GM18520 (cell line): Measurements from ENCODE around the gene CMTM1.

Experiments used
- ATAC-seq: cut with Tn5 transposase; IDR thresholded peaks from one replicate; pipeline ENCODE4 v1.9.1; 2021; ENCODE audit not compliant: unreplicated experiment

The CMTM1 gene

DNA sequence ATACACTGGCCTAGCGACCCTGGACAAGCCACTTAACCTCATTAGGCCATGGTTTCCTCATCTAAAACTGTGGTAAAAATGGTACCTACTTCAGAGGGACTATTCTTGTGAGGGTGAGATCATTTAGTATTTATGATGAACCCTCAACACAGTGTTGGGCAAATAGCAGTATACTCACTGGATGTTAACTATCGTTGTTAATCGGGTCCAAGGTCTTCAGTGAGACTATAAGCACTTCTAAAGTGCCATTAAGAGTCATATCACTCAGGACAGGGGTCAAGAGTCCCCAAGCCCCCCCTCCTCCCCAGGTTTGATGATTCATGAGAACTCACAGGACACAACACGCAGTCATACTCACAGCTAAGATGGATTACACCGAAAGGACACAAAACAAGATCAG lies 27.3 kb upstream of the CMTM1 start:
- ATAC-seq = no peak

DNA sequence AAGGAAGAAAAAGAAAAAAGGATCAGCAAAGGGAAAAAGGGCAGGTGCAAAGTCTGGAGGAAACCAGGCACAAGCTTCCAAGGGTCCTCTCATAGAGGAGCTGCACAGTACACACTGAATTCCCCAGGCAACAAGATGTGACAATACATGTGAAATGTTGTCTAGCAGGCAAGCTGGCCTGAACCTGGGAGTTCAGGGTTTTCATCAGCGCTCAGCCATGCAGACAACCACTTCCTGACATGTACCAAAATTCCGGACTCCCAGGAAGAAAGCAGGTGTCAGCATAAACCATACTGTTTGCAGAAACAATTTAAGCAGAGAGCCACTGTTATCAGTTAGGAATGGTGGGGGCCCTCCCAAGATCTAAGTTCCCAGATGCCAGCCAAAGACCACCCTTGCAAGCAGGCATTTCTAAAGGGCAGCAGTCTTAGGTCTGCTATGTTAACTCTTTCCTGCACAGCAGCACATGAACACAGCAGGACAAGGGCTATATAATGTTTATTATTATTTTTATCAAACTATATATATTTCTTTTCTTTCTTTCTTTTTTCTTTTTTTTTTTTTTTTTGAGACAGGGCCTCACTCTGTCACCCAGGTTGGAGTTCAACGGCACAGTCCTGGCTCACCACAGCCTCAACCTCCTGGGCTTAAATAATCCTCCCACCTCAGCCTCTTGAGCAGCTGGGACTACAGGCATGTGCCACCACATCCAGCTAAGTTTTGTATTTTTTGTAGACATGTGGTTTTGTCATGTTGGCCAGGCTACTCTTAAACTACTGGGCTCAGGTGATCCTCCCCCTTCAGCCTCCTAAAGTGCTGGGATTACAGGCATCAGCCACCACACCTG lies 26.4 kb upstream of the CMTM1 start:
- ATAC-seq = no peak

DNA sequence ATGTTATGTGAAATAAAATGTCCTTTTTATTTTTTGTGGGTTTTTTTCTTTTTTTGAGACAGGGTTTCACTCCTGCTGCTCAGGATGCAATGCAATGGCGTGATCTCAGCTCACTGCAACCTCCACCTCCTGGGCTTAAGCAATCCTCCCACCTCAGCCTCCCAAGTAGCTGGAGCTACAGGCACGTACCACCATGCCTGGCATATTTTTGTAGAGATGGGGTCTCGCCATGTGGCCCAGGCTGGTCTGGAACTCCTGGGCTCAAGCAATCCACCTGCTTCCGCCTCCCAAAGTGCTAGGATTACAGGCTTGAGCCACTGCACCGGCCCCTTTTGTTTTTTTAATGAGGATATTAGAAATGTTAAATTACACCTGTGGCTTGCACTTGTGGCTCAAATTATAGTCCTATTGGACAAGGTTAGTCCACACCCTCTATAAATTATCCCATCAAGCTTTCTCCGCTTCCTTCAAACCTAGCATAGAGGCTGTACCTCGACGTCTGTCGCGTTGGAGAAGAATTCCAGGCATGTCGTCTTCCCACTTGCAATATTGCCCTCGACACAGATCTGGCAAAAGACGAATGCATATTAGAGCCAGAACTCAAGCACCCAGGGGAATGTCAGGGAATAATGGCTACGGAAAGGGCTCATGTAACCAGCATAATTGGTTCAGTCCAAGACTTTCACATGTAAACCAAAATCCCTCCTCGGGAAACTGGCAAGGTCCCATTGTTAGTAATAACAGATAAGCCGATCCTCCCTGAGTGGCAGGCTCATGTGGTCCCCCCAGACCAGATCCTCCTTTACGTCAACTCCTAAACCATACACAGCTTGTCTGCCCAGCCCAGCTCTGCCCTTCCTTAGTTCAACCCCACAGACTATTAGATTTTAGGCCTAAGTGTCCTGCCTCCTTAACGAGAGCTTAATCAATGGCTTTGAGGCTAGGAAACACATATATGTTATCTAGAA lies 24.6 kb upstream of the CMTM1 start:
- no peak for ATAC-seq

DNA sequence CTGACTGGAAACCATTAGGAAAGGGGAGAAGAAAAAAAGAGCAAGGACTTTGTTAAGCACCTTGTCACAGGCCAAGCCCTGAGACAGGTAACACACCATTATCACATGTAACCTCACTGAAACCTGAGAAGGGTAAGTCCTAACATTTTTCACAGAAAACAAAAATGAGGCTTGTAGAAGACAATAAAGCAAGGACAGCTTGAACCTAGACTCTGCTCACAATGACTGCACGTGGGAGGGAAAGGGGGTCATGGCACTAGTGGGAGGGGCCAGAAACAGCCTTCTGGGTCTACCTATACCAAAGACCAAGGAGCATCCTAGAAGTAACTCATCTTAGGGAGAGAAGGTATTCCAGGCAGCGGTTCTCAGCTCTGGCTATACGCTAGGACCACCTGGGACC lies 23.8 kb upstream of the CMTM1 start:
- no peak for ATAC-seq

DNA sequence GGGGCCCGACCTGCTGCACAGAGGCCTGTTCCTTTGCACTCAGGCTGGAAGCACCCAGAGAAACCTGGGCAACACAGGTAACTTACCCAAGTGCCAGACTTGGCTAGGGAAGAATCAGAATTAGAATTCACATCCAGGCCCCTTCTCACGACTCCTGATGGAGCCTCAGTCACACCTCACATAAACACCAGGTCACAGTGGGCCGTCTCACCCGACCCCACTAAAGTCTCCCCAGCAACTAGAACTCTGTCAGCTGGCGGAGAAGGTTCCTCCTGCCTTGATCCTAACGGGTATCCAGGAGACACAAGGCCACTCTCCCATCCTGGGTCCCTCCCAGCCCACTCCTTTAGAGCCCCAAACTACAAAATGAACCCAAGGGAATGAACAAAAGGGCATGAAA lies 22.7 kb upstream of the CMTM1 start:
- no peak for ATAC-seq

DNA sequence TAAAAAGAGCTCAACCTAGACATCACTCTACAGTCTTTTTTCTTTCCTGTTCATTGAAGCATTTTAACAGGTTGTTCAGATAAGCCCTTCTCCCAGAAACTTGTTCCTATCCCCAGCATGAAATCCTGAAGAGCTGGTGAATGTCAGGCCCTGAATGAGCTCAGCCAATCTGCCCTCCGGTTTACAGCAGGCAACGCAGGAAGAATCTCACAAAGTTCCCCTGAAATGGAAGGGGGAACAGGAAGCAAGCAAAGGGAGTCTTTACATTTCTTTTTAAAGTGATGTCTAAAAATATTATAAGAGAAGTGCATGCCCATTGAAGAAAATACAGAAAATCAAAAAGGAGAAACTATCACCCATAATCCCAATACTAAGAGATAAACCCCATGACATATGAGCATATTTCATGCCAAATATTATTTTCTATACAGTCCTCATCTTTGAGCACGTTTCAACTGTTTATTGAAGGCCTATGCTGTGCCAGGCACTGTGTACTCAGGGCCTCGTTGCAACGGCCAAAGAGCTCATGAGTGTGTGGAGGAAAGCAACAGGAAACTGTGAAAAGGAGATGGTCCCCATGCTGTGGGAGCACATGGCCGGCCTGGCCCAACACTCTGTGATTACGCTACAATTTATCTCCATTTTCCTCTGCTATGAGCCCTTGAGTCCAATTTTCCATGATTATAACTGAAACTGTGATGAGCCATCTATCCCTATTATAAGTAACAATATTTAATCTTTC lies 22.1 kb upstream of the CMTM1 start:
- ATAC-seq = no peak

DNA sequence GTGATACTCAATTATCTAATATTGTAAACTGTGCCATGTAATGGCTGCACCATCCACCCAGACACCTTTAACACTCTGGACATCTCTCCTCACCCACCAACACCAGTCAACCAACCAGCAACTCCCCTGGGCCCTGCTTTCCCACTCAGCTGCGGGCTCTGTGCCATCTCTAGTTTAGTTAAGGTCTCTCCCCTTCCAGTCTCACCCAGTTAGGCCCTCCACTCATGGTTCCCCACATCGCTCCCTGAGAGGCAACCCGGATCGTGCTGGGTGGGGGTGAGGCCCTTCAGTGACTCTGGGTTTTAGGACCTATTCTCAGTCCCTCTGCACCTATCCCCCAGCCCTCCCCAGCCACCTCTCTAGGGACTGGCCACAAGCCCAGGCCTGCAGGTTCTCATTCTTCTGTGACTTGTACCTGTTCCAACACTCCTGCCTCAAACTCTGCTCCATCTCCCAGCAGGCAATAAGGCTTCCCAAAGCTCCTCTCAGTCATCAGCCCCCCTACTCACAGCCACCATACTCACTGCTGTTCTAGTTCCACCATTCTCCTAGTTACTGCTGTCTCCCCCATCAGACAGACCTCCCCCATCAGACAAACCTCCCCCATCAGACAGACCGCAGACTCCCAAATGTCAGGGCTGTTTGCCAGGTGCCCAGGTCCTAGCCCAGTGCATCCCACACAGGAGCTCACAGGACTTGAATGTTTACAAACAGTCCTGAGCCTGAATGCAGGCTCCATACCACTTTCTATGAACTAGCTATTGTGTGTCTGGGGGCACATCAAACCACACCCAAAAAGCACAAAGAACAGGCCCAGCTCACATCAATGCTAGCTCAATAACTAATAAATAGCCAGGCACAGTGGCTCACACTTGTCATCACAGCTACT lies 18.9 kb upstream of the CMTM1 start:
- ATAC-seq = no peak

DNA sequence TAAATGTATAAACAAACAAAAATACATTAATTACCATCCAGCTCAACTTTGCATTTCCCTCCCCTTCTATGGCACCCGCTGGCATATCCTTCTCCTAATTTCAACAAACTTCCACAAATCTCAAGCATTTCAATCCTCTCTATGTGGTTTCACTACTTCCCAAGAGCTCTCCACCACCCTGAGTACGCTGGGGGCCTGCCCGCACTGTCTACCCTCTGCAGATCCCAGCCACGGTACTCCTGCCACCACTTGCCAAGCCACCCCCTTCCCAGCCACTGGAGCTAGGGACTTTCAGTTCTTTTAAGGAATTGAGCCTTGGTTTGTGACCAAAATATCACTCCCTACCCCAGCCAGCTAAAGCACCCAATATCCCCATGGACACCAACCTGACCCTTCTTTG lies 18.2 kb upstream of the CMTM1 start:
- ATAC-seq = no peak

DNA sequence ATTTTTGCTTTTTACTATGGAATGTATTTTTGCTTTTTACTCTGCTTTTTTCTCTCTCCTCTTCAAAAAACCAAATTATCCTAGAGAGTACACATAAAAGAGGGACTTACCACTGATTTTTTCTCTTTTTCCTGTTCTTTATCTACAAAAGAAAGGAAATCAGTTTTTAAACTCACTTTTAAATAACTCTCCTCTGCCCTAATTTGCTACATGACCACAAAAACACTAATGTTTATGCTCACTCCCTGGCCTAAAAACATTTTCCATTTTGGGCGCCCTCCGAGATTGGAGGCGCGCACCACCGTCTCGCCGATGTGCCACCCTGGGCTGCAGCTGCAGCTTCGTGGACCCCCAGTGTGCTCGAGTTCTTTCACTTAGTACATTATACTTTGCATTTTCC lies 17.4 kb upstream of the CMTM1 start:
- no peak for ATAC-seq

DNA sequence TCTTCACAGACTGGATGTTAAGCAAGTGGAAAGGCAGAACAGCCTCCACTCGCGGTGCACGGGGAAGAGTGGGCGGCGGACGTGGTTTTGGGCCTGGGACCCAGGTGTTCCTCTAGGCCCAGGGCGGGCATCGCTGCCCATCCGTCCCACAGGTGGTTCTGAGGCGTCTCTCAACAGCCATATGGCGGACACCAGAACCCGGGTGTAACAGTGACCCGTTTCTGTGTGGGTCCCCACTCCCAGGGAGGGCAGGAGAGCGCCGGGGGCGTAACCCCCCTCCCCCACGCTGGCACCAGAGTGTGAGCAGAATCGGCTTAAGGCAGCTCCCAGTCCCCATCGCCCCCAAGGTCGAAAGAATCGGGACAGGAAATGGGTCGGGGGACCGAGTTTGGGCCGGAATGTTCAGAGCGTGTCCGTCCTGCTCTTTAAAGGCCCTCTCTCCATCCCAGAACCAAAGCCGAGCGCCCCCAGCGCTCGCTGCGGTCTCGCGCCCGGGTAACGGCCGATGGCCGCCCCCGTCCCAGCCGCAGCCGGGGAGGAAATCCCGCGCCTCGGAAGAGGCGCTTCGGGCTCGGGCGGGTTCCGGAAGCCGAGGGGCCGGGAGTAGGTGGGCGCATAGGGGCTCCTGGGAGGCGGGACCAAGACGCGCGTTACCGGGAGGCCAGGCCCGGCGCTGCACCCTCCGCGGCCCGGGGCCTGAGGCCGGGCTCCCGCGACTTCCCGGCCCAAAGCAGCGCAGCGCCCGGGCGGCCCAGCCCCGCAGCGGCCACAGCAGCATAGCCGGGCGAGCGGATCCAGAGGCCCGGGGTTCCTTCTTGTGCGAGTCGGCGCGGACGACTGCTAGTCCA lies 16.7 kb upstream of the CMTM1 start, which contains the start of gene TK2:
TSS of gene TK2 (minus strand) at position 839 of the 848 bp plus-strand sequence. CDS start at position 778, 61 bp downstream.
- no peak for ATAC-seq

DNA sequence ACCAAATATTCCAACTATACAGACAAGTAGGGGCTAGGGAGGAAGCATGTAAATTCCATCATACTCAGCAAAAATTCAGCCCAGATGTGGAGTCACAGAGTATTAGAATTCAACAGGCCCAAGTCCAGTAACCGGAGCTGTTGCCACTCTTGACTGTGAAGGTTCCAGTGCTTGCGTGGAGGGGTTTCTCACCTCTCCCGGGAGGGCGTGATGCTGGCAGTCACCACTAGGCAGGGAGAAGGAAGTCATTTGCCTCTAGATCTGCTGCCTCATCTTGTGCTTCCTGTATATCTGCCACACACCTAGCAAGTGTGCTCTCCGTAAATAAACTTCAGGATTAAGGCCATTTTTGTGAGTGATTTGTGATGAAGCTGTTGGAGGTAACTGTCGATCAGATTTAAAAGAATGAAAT lies 14.9 kb upstream of the CMTM1 start:
- no peak for ATAC-seq

DNA sequence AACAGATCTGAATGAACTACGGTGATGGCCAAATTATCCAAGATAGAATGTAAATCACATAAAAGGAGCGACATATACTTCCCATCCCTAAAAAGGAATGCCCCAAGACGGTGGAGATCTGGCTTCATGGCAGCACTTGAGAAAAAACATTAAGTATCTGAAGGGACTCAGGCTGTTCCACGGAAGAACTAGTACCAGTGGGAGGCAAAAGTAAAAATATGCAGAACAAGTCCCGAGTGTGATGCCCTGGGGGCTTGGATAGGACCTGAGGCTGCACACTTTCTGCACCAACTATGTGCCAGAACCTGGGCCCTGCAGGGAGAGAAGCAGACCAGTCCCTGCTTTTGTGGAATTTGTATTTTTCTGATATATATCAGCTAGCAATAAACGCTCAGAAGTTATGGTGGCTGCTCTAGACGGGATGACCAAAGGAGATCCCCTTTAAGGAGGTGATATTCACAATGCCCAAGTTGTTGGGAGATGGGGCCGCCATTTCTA lies 14.4 kb upstream of the CMTM1 start:
- no peak for ATAC-seq

DNA sequence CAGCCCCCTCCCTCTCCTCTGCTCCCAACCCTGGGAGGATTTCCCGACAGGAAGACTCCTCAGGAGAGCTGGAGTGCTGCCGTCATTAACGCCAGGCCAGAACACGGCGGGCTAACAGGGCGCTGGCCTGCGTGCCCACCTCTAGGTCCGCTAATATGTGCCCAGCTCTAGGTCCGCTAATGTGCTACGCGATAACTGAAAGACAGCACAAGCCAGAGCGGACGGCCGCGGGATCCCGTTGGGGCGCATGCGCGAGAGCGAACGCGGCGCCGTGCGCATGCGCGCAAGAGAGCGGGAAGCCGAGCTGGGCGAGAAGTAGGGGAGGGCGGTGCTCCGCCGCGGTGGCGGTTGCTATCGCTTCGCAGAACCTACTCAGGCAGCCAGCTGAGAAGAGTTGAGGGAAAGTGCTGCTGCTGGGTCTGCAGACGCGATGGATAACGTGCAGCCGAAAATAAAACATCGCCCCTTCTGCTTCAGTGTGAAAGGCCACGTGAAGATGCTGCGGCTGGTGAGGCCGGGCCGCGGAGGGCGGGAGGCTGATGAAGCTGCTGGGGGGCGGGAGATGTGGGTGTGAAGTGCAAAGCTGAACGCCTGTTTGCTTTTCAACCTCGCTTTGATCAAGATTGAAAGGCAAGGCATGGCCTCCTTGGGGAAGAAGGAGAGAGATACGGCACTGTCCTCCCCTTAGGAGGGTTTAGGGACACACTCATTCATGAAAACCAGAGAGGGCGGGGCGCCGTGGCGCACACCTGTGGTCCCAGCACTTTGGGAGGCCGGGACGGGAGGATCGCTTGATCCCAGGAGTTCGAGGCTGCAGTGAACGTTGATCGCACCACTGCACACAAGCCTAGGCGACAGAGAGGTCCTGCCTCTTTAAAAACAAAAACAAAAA lies 13.7 kb upstream of the CMTM1 start, which contains the start of gene CKLF:
TSS of gene CKLF (plus strand) at position 291 of the 892 bp plus-strand sequence. CDS start at position 431, 140 bp downstream.
- ATAC-seq = peak; percentile 76

DNA sequence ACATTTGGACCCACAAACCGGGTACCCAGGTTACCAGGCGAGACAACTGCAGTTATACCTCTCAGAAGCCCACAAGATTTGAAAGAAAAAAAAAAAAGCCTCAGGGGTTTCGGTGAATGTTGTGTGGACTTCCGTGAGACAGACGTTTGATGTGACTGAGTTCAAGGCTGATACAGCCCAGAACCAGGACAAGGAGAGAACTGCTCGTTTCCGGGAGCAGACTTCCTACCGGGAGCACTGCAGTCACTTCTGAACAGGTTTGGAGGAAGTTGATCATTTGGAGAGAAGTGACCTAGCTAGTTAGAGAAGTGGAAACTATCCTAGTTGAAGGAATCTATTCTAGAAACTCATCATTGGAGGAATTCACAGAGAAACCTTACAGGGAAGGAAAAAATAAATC lies 13.0 kb upstream of the CMTM1 start:
- ATAC-seq = no peak

DNA sequence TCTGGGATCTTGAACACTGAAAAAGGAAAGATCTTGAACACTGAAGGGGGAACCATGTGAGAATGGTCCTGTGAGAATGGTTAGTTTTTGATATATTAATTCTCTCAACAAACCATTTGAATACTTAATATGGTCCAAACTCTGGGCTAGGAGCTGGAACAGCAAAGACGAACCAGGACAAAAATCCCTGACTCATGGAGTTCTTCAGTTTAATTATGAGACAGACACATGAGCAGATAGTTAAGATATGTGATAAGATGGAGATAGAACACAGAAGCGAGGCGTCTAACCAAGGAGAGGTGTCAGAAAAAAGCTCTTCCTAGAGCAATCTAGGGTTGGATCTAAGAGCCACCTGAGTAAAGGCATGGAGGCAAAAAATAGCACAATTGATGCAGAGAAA lies 12.2 kb upstream of the CMTM1 start:
- ATAC-seq = no peak

DNA sequence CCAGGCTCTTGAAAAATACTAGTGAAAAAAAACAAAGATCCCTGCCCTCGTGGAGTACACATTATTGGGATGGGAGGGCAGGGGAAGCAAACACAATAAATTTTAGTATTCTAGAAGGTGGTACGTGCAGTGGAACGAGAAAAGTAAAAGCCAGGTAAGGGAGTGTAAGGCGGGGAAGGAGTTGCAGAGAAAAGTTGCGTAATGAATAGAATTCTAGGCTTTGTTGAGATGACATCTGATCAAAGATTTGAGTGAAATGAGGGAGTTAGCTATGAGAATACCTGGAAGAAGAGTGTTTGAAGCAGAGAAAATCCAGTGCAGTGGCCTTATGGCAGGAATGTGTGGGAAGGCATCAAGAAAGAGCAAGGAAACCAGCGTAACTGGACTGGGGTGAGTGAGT lies 11.7 kb upstream of the CMTM1 start:
- no peak for ATAC-seq

DNA sequence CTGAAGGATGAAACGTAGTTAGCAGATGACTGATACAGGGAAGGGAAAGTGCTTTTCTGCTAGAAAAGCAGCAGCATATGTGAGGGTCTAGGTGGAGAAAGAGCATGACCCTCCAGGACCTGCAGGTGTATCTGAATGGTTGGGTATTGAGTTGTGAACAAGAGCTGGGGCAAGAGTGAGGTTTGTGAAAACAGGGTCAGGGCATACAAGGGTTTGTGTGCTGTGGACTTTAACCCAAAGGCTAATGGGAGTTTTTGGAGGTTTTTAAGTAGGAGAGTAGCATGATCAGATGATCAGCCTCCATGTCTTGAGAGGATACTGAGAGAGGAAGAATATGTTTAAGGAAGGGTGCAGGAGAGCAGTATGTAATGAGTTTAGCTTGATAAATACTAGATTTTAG lies 6.1 kb upstream of the CMTM1 start:
- ATAC-seq = no peak
